Stomach smooth muscle (tissue), 2 donors: ENCODE data around the gene PHLDA2.

Experiments used
- H3K27ac ChIP-seq: one replicate; pipeline ENCODE4 v1.7.0; 2013; ENCODE audit warnings: mild to moderate bottlenecking, low read length, inconsistent platforms
- H3K27me3 ChIP-seq, 2 donors: one replicate each; pipeline ENCODE4 v1.7.0; 2013; ENCODE audit warnings: low read length in 2 of 2; ENCODE audit not compliant: insufficient read depth in 2 of 2, control insufficient read depth in 1 of 2
- H3K36me3 ChIP-seq, 2 donors: one replicate each; pipeline ENCODE4 v1.7.0; 2013; ENCODE audit warnings: low read length in 2 of 2; ENCODE audit not compliant: control insufficient read depth in 2 of 2, insufficient read depth in 2 of 2
- H3K4me1 ChIP-seq: one replicate; pipeline ENCODE4 v1.7.0; 2013; ENCODE audit warnings: low read length; ENCODE audit not compliant: control insufficient read depth, insufficient read depth
- H3K4me3 ChIP-seq, 2 donors: one replicate each; pipeline ENCODE4 v1.7.0; 2013; ENCODE audit warnings: low read length in 2 of 2
- H3K9ac ChIP-seq, 2 donors: one replicate each; pipeline ENCODE4 v1.7.0; 2013; ENCODE audit warnings: low read length in 2 of 2, mild to moderate bottlenecking in 1 of 2
- H3K9me3 ChIP-seq, 2 donors: one replicate each; pipeline ENCODE4 v1.7.0; 2013; ENCODE audit warnings: low read length in 2 of 2; ENCODE audit not compliant: control insufficient read depth in 2 of 2
- donor health status: healthy.
- donor health status: Pancreatic carcinoma.

PHLDA2 gene, protein sequence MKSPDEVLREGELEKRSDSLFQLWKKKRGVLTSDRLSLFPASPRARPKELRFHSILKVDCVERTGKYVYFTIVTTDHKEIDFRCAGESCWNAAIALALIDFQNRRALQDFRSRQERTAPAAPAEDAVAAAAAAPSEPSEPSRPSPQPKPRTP

DNA sequence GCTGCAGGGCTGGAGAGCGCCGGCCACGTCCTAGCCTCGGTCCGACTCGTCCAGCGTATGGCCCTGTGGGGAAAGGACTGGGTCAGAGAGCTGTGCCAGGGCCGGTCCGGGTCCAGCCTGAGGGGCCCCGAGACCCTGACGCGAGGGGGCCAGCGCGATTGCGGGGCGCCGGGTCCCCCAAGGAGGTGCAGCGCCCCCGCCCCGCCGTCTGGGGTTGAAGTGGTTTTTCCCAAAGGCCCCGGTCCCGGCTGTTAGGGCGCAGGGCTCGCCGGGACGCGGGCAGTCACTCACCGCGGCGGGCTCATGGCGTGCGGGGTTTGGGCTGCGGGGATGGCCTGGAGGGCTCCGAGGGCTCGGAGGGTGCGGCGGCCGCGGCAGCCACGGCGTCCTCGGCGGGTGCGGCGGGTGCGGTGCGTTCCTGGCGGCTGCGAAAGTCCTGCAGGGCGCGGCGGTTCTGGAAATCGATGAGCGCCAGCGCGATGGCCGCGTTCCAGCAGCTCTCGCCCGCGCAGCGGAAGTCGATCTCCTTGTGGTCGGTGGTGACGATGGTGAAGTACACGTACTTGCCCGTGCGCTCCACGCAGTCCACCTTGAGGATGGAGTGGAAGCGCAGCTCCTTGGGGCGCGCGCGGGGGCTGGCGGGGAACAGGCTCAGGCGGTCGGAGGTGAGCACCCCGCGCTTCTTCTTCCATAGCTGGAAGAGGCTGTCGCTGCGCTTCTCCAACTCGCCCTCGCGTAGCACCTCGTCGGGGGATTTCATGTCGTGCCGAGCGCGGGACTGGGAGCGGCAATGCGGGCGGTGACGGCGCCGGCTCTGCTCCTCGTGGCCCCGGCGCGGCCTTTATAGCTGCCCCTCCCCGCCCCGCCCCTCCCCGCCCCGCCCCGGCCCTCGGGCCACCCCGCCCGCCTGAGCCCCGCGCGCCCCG lies at the start of gene PHLDA2:
PHLDA2 (minus strand) TSS at position 816 of the 926 bp plus-strand sequence; CDS start at position 760, 56 bp downstream.
- Histone ChIP-seq H3K27ac (no peak within 1 kb of the TSS), H3K9ac (peak within 1 kb of the TSS; percentile 13 to 45), H3K4me3 (peak within 1 kb of the TSS; percentile 53 to 75), H3K27me3 (peaks cover 8 to 40% of the 10 kb centered on the region in 2 donors), H3K4me1 (peaks cover 27% of the 10 kb centered on the region), H3K9me3 (no peaks in the 10 kb centered on the region), H3K36me3 (no peaks in the 10 kb centered on the region)

DNA sequence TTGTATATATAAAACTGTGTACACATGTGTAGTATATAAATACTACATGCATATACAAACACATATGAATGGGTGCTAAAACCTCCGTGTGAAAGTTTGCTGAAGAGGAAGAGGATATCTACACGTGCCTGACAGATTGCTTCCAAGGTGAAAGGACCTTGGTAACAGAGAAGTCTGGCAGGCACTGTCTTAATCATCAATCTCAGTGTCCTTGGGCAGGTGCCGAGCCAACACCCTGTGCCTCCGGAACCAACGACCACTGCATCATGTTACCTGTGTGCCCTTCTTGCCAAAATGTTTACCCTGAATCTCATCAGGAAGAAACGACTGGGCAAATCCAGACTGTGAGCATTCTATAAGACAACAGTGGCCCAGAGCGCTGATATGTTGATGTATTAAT lies 47.9 kb upstream of the PHLDA2 start:
- no peaks in the 10 kb centered on the region for H3K9me3 ChIP-seq
- H3K36me3 ChIP-seq = peaks cover 39 to 51% of the 10 kb centered on the region in 2 donors
- H3K4me3 ChIP-seq = no peak overlapping the region
- H3K27me3 ChIP-seq = no peaks in the 10 kb centered on the region
- H3K27ac ChIP-seq = no peak overlapping the region
- no peaks in the 10 kb centered on the region for H3K4me1 ChIP-seq
- H3K9ac ChIP-seq = no peak overlapping the region

DNA sequence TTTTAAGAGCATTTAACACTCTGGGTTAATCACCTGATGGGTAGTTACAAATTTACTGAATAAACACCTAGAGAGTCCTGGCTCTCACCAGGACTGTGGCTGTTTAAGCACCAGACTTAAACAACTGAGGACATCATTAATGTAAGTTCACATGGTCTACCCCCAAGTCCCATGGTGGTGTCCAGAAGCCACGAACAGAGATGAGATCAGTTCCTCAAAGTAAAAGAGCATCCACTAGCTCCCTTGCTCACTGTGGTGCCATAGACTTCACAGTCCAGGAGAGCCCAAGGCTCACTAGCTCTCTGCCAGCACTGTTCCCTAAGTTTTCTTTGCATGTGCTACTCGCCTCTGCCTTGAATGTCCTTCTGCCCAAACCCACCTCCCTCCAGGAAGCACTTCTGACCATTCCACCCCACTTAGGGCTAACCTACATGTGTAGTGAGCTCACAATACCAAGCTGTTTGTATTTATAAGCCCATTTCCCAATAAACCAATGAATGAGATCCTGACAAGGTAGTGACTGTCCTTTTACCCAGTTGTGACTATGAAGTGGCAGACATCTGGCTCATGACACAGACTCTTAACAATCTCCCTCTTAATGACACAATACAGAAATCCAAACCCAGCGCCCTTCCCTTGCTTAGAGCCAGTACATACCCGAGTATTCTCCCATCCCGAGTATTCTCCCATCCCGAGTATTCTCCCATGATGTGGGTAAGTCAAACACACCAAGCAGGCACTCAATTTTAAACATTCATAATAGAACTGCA lies 47.3 kb upstream of the PHLDA2 start:
- no peaks in the 10 kb centered on the region for H3K27me3 ChIP-seq
- no peak overlapping the region for H3K4me3 ChIP-seq
- no peak overlapping the region for H3K9ac ChIP-seq
- H3K36me3 ChIP-seq = peaks cover 44 to 55% of the 10 kb centered on the region in 2 donors
- no peak overlapping the region for H3K27ac ChIP-seq
- H3K9me3 ChIP-seq = no peaks in the 10 kb centered on the region
- H3K4me1 ChIP-seq = no peaks in the 10 kb centered on the region

DNA sequence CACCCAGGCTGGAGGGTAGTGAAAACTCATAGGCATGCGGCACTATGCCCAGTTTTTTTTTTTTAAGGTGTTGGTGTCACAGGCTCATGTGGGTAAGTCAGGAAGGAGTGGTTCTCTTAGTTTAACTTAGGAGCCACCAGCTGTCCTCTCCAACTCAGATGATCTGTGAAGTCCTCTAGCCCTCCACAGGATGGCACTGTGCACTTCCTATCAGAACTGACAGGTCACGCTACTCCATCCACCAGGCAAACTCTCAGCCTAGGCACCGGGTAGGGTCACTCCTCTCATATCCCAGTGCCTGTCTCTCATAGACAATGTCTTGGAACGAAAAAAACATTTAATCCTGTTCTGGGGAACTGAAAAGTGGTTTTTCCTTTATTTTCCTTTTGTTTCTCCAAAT lies 46.4 kb upstream of the PHLDA2 start:
- Histone ChIP-seq H3K27ac (no peak overlapping the region), H3K27me3 (no peaks in the 10 kb centered on the region), H3K4me3 (no peak overlapping the region), H3K9ac (no peak overlapping the region), H3K36me3 (peaks cover 48 to 60% of the 10 kb centered on the region in 2 donors), H3K9me3 (no peaks in the 10 kb centered on the region), H3K4me1 (no peaks in the 10 kb centered on the region)

DNA sequence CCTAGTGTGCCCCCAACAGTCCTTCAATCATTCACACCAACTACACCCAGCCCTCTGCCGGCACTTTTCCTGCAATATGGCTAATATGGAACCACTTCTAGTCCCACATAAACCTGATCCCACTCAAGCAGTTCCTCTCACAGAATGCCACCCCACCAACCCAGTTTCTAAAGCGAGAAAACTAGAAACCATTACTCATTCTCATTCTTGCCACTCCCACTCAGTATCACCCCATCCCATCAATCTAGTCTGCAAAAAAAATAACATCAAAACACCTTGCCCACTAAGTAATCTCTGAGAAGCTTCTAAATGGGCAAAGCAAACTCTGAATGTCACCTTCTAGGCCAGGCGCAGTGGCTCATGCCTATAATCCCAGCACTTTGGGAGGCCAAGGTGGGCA lies 45.1 kb upstream of the PHLDA2 start:
- Histone ChIP-seq H3K27me3 (no peaks in the 10 kb centered on the region), H3K4me3 (no peak overlapping the region), H3K9ac (no peak overlapping the region), H3K27ac (no peak overlapping the region), H3K36me3 (peaks cover 57 to 72% of the 10 kb centered on the region in 2 donors), H3K4me1 (no peaks in the 10 kb centered on the region), H3K9me3 (no peaks in the 10 kb centered on the region)

DNA sequence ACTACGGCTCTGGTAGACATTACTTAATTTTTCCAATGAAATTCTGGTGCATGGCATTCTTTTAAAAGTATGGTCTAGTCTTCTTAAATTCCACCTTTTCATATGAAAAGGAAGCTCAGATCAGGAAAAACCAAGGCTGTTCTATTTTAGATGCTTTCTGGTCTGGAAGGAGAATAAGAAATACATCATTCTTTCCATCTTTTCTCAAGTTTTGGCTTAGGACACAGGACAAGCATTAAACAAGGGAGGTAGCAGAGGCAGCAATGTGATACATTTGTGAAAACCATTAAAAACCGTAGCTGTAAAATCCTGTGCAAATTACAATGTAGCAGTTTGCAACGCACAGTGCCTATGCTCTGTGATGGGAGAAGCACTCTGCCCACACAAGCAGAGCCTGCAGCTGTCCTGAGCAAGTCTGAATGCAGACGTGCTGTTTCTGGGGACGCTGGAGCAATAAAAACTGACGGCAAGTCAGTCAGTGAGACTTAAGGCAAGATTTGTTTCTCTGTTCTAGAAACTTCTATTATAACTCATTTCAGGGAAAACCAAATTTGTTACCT lies 39.2 kb upstream of the PHLDA2 start:
- H3K27me3 ChIP-seq = no peaks in the 10 kb centered on the region
- no peak overlapping the region for H3K9ac ChIP-seq
- H3K4me1 ChIP-seq = no peaks in the 10 kb centered on the region
- no peak overlapping the region for H3K27ac ChIP-seq
- peaks cover 73 to 77% of the 10 kb centered on the region in 2 donors for H3K36me3 ChIP-seq
- H3K4me3 ChIP-seq = no peak overlapping the region
- no peaks in the 10 kb centered on the region for H3K9me3 ChIP-seq

DNA sequence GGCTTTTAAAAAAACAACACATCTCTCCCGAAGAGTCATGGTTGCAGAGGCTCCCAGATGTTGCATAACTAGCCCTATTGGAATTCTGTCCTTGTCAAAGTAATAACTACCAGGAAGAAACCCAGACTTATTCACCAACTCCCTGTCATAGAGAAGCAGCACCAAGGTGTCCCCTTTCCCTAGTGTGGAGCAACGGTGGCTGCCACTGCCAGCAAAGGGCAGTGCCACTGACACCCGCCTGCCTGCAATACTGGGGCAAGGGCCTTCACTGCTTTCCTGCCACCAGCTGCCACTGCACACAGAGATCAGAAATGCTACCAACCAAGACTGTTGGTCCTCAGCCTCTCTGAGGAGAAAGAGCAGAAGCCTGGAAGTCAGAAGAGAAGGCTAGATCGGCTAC lies 35.6 kb upstream of the PHLDA2 start:
- H3K9me3 ChIP-seq = no peaks in the 10 kb centered on the region
- no peak overlapping the region for H3K9ac ChIP-seq
- no peaks in the 10 kb centered on the region for H3K4me1 ChIP-seq
- H3K36me3 ChIP-seq = peaks cover 56 to 72% of the 10 kb centered on the region in 2 donors
- H3K27ac ChIP-seq = no peak overlapping the region
- H3K27me3 ChIP-seq = no peaks in the 10 kb centered on the region
- no peak overlapping the region for H3K4me3 ChIP-seq

DNA sequence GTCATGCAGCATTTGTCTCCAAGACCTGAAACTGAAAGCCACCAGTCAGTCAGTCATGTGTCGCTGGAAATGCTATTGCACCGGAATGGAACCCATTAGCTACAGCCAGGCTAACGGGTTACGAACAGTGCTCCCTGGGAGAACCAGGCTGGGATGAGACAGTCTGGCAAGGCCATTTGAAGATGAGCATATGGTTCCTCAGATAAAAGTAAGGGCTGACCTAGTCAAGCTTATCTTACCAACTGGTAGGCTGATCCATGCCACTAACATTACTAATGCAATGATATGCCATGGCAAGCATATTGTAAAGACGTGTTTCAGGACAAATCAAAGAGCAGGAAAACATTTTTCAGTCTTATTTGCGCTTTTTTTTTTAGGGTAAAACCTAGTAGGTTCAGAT lies 34.5 kb upstream of the PHLDA2 start:
- no peak overlapping the region for H3K9ac ChIP-seq
- H3K36me3 ChIP-seq = peaks cover 52 to 71% of the 10 kb centered on the region in 2 donors
- no peaks in the 10 kb centered on the region for H3K9me3 ChIP-seq
- H3K27me3 ChIP-seq = no peaks in the 10 kb centered on the region
- no peaks in the 10 kb centered on the region for H3K4me1 ChIP-seq
- no peak overlapping the region for H3K4me3 ChIP-seq
- H3K27ac ChIP-seq = no peak overlapping the region

DNA sequence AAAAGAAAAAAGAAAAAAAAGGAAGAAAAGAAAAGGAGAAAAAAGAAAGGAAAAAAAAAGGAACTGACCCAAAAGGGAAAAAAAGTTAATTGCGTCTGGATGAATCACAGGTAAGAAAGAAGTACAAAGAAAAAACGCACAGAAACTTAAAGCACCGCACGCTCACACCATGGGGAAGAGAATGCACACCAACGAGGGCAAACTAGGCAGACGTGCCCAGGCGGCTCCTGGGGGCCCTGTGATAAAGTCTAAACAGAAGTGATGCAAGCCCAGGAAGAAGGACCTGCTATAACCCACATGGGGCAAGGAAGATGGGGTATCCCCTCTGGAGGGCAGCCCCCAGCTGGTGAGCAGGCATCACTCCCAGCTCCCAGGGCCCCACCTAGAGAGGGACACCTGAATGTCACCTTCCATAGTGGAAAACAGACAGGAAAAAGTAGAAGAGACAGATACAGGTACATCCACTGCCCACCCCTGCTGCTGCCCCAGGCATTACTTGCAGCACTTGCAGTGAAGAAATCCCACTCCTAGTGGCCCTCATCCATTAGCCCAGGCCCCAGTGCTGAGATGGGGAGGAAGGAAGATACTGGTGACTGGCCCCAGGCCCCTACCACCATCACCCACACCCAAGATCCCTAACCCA lies 34.0 kb upstream of the PHLDA2 start:
- Histone ChIP-seq H3K9ac (no peak overlapping the region), H3K9me3 (no peaks in the 10 kb centered on the region), H3K36me3 (peaks cover 51 to 71% of the 10 kb centered on the region in 2 donors), H3K27ac (no peak overlapping the region), H3K4me3 (no peak overlapping the region), H3K27me3 (no peaks in the 10 kb centered on the region), H3K4me1 (no peaks in the 10 kb centered on the region)

DNA sequence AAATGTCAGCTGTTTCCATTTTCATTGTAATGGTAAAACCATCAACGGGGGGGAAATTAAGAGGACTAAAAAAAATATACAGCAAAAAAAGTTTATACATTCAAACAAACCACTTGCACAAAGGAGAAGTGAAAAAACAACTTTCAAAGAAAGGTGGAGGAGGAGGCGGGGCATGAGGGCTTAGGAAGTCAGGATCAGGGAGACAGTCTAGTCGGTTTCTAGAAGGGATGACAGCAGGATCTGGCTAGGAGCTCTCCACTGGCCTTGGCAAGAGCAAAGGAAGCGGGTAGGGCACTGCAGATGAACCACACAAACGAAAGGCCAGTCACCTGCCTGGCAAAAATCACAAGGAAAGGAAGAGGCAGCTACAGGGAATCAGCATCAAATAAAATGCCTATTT lies 31.9 kb upstream of the PHLDA2 start:
- Histone ChIP-seq H3K4me1 (no peaks in the 10 kb centered on the region), H3K9me3 (no peaks in the 10 kb centered on the region), H3K27ac (no peak overlapping the region), H3K36me3 (peaks cover 53 to 67% of the 10 kb centered on the region in 2 donors), H3K9ac (no peak overlapping the region), H3K4me3 (no peak overlapping the region), H3K27me3 (no peaks in the 10 kb centered on the region)
